GM23248 (cell line): ENCODE measurements around the gene POC5. TPM values are rescaled to one million over a fixed set of nuclear protein-coding genes. Genes with fewer than 3 reads are reported as not detected.

Source experiments
- DNase-seq: peaks from one replicate; pipeline ENCODE4 v3.0.0-alpha.2; 2015
- H2AFZ ChIP-seq: fragments of 200-600 bp; sonication (generic); 2 replicates; pipeline ENCODE4 v1.6.1; 2016; ENCODE audit warnings: antibody characterized with exemption
- H3F3A ChIP-seq: fragments of 200-600 bp; sonication (generic); 2 replicates; pipeline ENCODE4 v1.6.1; 2016; ENCODE audit warnings: mild to moderate bottlenecking, antibody characterized with exemption, mixed run types; ENCODE audit not compliant: insufficient read depth
- H3K27ac ChIP-seq: fragments of 200-600 bp; sonication (generic); 2 replicates; pipeline ENCODE4 v1.5.1; 2016; ENCODE audit warnings: mild to moderate bottlenecking
- H3K27me3 ChIP-seq: fragments of 200-600 bp; sonication (generic); replicated peaks from 2 replicates; pipeline ENCODE4 v1.6.1; 2016; ENCODE audit warnings: mild to moderate bottlenecking; ENCODE audit not compliant: insufficient read depth
- H3K36me3 ChIP-seq: fragments of 200-600 bp; sonication (generic); 2 replicates; pipeline ENCODE4 v1.6.1; 2016; ENCODE audit warnings: low read depth, mild to moderate bottlenecking
- H3K4me1 ChIP-seq: fragments of 200-600 bp; sonication (generic); 2 replicates; pipeline ENCODE4 v1.6.1; 2016; ENCODE audit warnings: mild to moderate bottlenecking; ENCODE audit not compliant: insufficient read depth
- H3K4me2 ChIP-seq: fragments of 200-600 bp; sonication (generic); one replicate; pipeline ENCODE4 v1.6.1; 2016; ENCODE audit warnings: mild to moderate bottlenecking; ENCODE audit not compliant: unreplicated experiment
- H3K4me3 ChIP-seq: fragments of 200-600 bp; sonication (generic); 2 replicates; pipeline ENCODE4 v1.5.1; 2016; ENCODE audit warnings: mild to moderate bottlenecking
- H3K79me2 ChIP-seq: fragments of 200-600 bp; sonication (generic); 2 replicates; pipeline ENCODE4 v1.6.1; 2016; ENCODE audit warnings: mild to moderate bottlenecking; ENCODE audit not compliant: insufficient read depth
- H3K9ac ChIP-seq: fragments of 200-600 bp; sonication (generic); 2 replicates; pipeline ENCODE4 v1.6.1; 2016; ENCODE audit warnings: mild to moderate bottlenecking
- H3K9me2 ChIP-seq: fragments of 200-600 bp; sonication (generic); 2 replicates; pipeline ENCODE4 v1.6.1; 2016; ENCODE audit warnings: mixed run types, mild to moderate bottlenecking, moderate library complexity; ENCODE audit not compliant: insufficient read depth
- H3K9me3 ChIP-seq: fragments of 200-600 bp; sonication (generic); one replicate; pipeline ENCODE4 v1.6.1; 2017; ENCODE audit warnings: low read depth
- H4K20me1 ChIP-seq: fragments of 200-600 bp; sonication (generic); 2 replicates; pipeline ENCODE4 v1.6.0; 2016; ENCODE audit not compliant: insufficient read depth
- EZH2 ChIP-seq: fragments of 200-600 bp; sonication (generic); IDR thresholded peaks from 2 replicates; pipeline ENCODE4 v1.6.1; 2018; ENCODE audit warnings: antibody characterized with exemption, mild to moderate bottlenecking; ENCODE audit not compliant: insufficient read depth, poor library complexity, severe bottlenecking
- EZH2phosphoT487 ChIP-seq: fragments of 200-600 bp; sonication (generic); IDR thresholded peaks from 2 replicates; pipeline ENCODE4 v1.6.1; 2018; ENCODE audit warnings: antibody characterized with exemption, moderate library complexity, mild to moderate bottlenecking, low read depth; ENCODE audit not compliant: insufficient read depth
- WGBS, 2 experiments: methylation state at CpG; one replicate each; pipeline ENCODE4 v1.1.6; 2015 to 2017; ENCODE audit warnings: low lambda C conversion rate in 2 of 2, low coverage in 1 of 2; ENCODE audit errors: missing lambda C conversion rate in 2 of 2; 5-methylcytosine and 5-hydroxymethylcytosine counted together
- in situ Hi-C: fragments of 300-500 bp; cut with MboI; formaldehyde crosslinking; loops from 2 replicates; pipeline ENCODE4 v1.15.0; 2020
- polyA plus RNA-seq: library from polyadenylated mRNA; unstranded; fragments of >200 nt; fragmentation: Nextera tagmentation; extraction: Ambion mirVana; gene quantifications from 2 replicates; pipeline ENCODE4 v1.2.1, GENCODE V29; 2016
- total RNA-seq: library from RNA; depleted of rRNA; stranded (reverse); fragments of >200 nt; shearing (Covaris generic); gene quantifications from 2 replicates; pipeline ENCODE4 v1.2.3, GENCODE V29; 2014

Gene POC5
- total and polyA plus RNA-seq, 2 experiments from 2014 or later = 7.9 to 17.4 TPM

- H3K79me2 ChIP-seq = peaks cover 43% of the 10 kb centered on the region
- no peaks in the 10 kb centered on the region for H3K9me2 ChIP-seq
- no peaks in the 10 kb centered on the region for H3K9me3 ChIP-seq
- no peak overlapping the region for H3K4me2 ChIP-seq
- H3K4me1 ChIP-seq = peaks cover 4% of the 10 kb centered on the region; the same call in 1 of the 2 replicates
- 0 out of 2 replicates have a peak, but pooled peaks cover 3% of the 10 kb centered on the region for H3K36me3 ChIP-seq
- no peak for TF ChIP-seq EZH2
- TF ChIP-seq EZH2phosphoT487 = no peak
- H3F3A ChIP-seq = no peaks in the 10 kb centered on the region; the same call in 1 of the 2 replicates
- H3K27ac ChIP-seq = no peak overlapping the region
- no peak overlapping the region for H3K9ac ChIP-seq
- no peak overlapping the region for H2AFZ ChIP-seq
- no peaks in the 10 kb centered on the region for H3K27me3 ChIP-seq
- H3K4me3 ChIP-seq = no peak overlapping the region
- no peak for DNase-seq
- 93 to 98% methylated on average over 2 of the region's 2 CpGs for WGBS, 2 experiments
- H4K20me1 ChIP-seq = no peaks in the 10 kb centered on the region
- in situ Hi-C loops = no loop called here
These were observed 5.1 kb downstream of the POC5 start for GRCh38 chr5:75712091-75712490.

- no peaks in the 10 kb centered on the region for H3K9me2 ChIP-seq
- H3F3A ChIP-seq = no peaks in the 10 kb centered on the region
- H3K79me2 ChIP-seq = peaks cover 39% of the 10 kb centered on the region
- peaks cover 4% of the 10 kb centered on the region; the same call in 1 of the 2 replicates for H3K4me1 ChIP-seq
- no peaks in the 10 kb centered on the region for H3K27me3 ChIP-seq
- no peak overlapping the region for H3K9ac ChIP-seq
- 100% methylated on average over 1 of the region's 1 CpG for WGBS, 2 experiments
- no peak overlapping the region for H3K4me3 ChIP-seq
- in situ Hi-C loops = no loop called here
- TF ChIP-seq EZH2phosphoT487 (no peak), EZH2 (no peak)
- H3K27ac ChIP-seq = no peak overlapping the region
- H3K9me3 ChIP-seq = no peaks in the 10 kb centered on the region
- 0 out of 2 replicates have a peak, but pooled peaks cover 3% of the 10 kb centered on the region for H3K36me3 ChIP-seq
- no peak for DNase-seq
- no peaks in the 10 kb centered on the region for H4K20me1 ChIP-seq
- no peak overlapping the region for H2AFZ ChIP-seq
- H3K4me2 ChIP-seq = no peak overlapping the region
These were observed 6.1 kb downstream of the POC5 start for GRCh38 chr5:75711151-75711550.

- WGBS, 2 experiments = 77 to 84% methylated on average over 1 of the region's 1 CpG
- Histone ChIP-seq H3K4me2 (no peak overlapping the region), H3K9me2 (no peaks in the 10 kb centered on the region), H3K4me1 (no peaks in the 10 kb centered on the region; the same call in 1 of the 2 replicates), H3K36me3 (0 out of 2 replicates have a peak, but pooled peaks cover 3% of the 10 kb centered on the region), H3K4me3 (no peak overlapping the region), H3K79me2 (peaks cover 33% of the 10 kb centered on the region), H3K27ac (no peak overlapping the region), H2AFZ (no peak overlapping the region), H4K20me1 (no peaks in the 10 kb centered on the region), H3K27me3 (no peaks in the 10 kb centered on the region), H3K9ac (no peak overlapping the region), H3F3A (no peaks in the 10 kb centered on the region), H3K9me3 (no peaks in the 10 kb centered on the region)
- no peak for DNase-seq
- TF ChIP-seq EZH2phosphoT487 = no peak
- in situ Hi-C loops = no loop called here
These were observed 6.6 kb downstream of the POC5 start for GRCh38 chr5:75710637-75711036.

GRCh38 chr5:75707911-75708509 lies 9.2 kb downstream of the POC5 start:
- Histone ChIP-seq H4K20me1 (no peaks in the 10 kb centered on the region), H3K4me2 (no peak overlapping the region), H3K36me3 (0 out of 2 replicates have a peak, but pooled peaks cover 2% of the 10 kb centered on the region), H3K9me3 (no peaks in the 10 kb centered on the region), H3K27me3 (no peaks in the 10 kb centered on the region), H3K79me2 (peaks cover 8% of the 10 kb centered on the region; the same call in 1 of the 2 replicates), H3K4me1 (no peaks in the 10 kb centered on the region), H3K9me2 (no peaks in the 10 kb centered on the region), H2AFZ (no peak overlapping the region), H3K4me3 (no peak overlapping the region), H3F3A (no peaks in the 10 kb centered on the region), H3K27ac (no peak overlapping the region), H3K9ac (no peak overlapping the region)
- peak; percentile 16 for DNase-seq
- 22 to 31% methylated on average over 1 of the region's 1 CpG for WGBS, 2 experiments
- in situ Hi-C loops = no loop called here
- TF ChIP-seq EZH2 = no peak
- no peak for TF ChIP-seq EZH2phosphoT487
